H1 (cell line): ENCODE measurements around the gene PLA2R1.

Experiments
- ATF3 ChIP-seq: IDR thresholded peaks from 2 replicates; pipeline ENCODE4 v1.6.1; 2011; ENCODE audit warnings: low read depth, mild to moderate bottlenecking, low read length; ENCODE audit not compliant: insufficient read depth
- BCL11A ChIP-seq, 2 experiments: IDR thresholded peaks; one replicate each; pipeline ENCODE4 v1.6.1; 2011; ENCODE audit warnings: low read depth in 2 of 2, low read length in 2 of 2, mild to moderate bottlenecking in 2 of 2
- CEBPB ChIP-seq: IDR thresholded peaks from 2 replicates; pipeline ENCODE4 v1.6.1; 2012; ENCODE audit warnings: low read depth, low read length
- CHD2 ChIP-seq: IDR thresholded peaks from 2 replicates; pipeline ENCODE4 v1.6.1; 2012; ENCODE audit warnings: low read length, improper control_type of control experiment
- CTCF ChIP-seq, 3 experiments: IDR thresholded peaks; 1 replicate in 2 of 3; 2 replicates in 1 of 3; pipeline versions ENCODE4 v1.5.1 to v1.6.1; 2011; ENCODE audit warnings: low read length in 3 of 3, mild to moderate bottlenecking in 3 of 3, inconsistent platforms in 2 of 3, low read depth in 1 of 3, moderate library complexity in 1 of 3; ENCODE audit not compliant: insufficient read depth in 1 of 3; ENCODE audit errors: control extremely low read depth in 1 of 3
- EGR1 ChIP-seq: IDR thresholded peaks from 2 replicates; pipeline ENCODE4 v1.6.1; 2011; ENCODE audit warnings: low read depth, low read length, borderline replicate concordance
- JUN ChIP-seq: IDR thresholded peaks from 2 replicates; pipeline ENCODE4 v1.6.1; 2011; ENCODE audit warnings: low read depth, mild to moderate bottlenecking, improper control_type of control experiment, low read length
- POLR2A ChIP-seq, 2 experiments: IDR thresholded peaks; 1 replicate in 1 of 2; 2 replicates in 1 of 2; pipeline ENCODE4 v1.6.1; 2011; ENCODE audit warnings: low read depth in 2 of 2, low read length in 2 of 2, mild to moderate bottlenecking in 2 of 2; ENCODE audit errors: control extremely low read depth in 1 of 2
- POLR2AphosphoS5 ChIP-seq: IDR thresholded peaks from 2 replicates; pipeline ENCODE4 v1.6.1; 2011; ENCODE audit warnings: low read depth, low read length
- RAD21 ChIP-seq, 2 experiments: IDR thresholded peaks in 1 of 2; conservative IDR thresholded peaks in 1 of 2; 2 replicates each; pipeline ENCODE4 v1.6.1; 2011; ENCODE audit warnings: low read depth in 2 of 2, low read length in 2 of 2, improper control_type of control experiment in 1 of 2, inconsistent platforms in 1 of 2, mild to moderate bottlenecking in 1 of 2, moderate library complexity in 1 of 2
- SIN3A ChIP-seq, 2 experiments: IDR thresholded peaks in 1 of 2; conservative IDR thresholded peaks in 1 of 2; 2 replicates each; pipeline ENCODE4 v1.6.1; 2011 to 2012; ENCODE audit warnings: low read length in 2 of 2, improper control_type of control experiment in 1 of 2, low read depth in 1 of 2, mild to moderate bottlenecking in 1 of 2
- SP2 ChIP-seq: IDR thresholded peaks from 2 replicates; pipeline ENCODE4 v1.6.1; 2012; ENCODE audit warnings: mild to moderate bottlenecking, low read length, inconsistent platforms
- SUZ12 ChIP-seq: fragments of 200-600 bp; sonication (generic); IDR thresholded peaks from 2 replicates; pipeline ENCODE4 v1.6.1; 2012; ENCODE audit warnings: mild to moderate bottlenecking, inconsistent platforms, low read length, moderate library complexity, mixed read lengths

GRCh38 chr2:159892990-159893810 is 169.2 kb downstream of the PLA2R1 start:
- TF ChIP-seq CTCF (IDR thresholded peaks at IDR 0.05; ENCODE audit: control extremely low read depth in 1 of 3, insufficient read depth in 1 of 3, low read depth in 1 of 3, low read length in 3 of 3): no peak
- TF ChIP-seq CHD2: no peak
- TF ChIP-seq ATF3: no peak
- no peak for TF ChIP-seq RAD21 (IDR thresholded peaks at IDR 0.05 in 1 of 2, conservative IDR thresholded peaks at IDR 0.05 in 1 of 2; ENCODE audit: low read depth in 2 of 2, low read length in 2 of 2)
- no peak for TF ChIP-seq POLR2AphosphoS5
- no peak for TF ChIP-seq CEBPB
- TF ChIP-seq SP2: no peak
- TF ChIP-seq POLR2A (IDR thresholded peaks at IDR 0.05; ENCODE audit: control extremely low read depth in 1 of 2, low read depth in 2 of 2, low read length in 2 of 2): no peak
- no peak for TF ChIP-seq EGR1
- no peak for TF ChIP-seq JUN
- no peak for TF ChIP-seq SIN3A (conservative IDR thresholded peaks at IDR 0.05 in 1 of 2, IDR thresholded peaks at IDR 0.05 in 1 of 2; ENCODE audit: low read depth in 1 of 2, low read length in 2 of 2)
- TF ChIP-seq BCL11A (IDR thresholded peaks at IDR 0.05; ENCODE audit: low read depth in 2 of 2, low read length in 2 of 2): no peak
- no peak for TF ChIP-seq SUZ12
